Stimulated activated CD4-positive, alpha-beta T cell treated with anti-CD3 and anti-CD28 coated beads, Interleukin-4, amount 100 ng/mL, for 48 hours (primary cell): ENCODE data around the gene FRMPD2.
A peak's percentile ranks its signal among the peaks of the same experiment; 100 is the strongest.

Experiments used
- DNase-seq, 2 donors: peaks; one replicate each; pipeline ENCODE4 v3.0.0-alpha.2; 2020; ENCODE audit warnings: low read depth in 2 of 2

The FRMPD2 gene, protein sequence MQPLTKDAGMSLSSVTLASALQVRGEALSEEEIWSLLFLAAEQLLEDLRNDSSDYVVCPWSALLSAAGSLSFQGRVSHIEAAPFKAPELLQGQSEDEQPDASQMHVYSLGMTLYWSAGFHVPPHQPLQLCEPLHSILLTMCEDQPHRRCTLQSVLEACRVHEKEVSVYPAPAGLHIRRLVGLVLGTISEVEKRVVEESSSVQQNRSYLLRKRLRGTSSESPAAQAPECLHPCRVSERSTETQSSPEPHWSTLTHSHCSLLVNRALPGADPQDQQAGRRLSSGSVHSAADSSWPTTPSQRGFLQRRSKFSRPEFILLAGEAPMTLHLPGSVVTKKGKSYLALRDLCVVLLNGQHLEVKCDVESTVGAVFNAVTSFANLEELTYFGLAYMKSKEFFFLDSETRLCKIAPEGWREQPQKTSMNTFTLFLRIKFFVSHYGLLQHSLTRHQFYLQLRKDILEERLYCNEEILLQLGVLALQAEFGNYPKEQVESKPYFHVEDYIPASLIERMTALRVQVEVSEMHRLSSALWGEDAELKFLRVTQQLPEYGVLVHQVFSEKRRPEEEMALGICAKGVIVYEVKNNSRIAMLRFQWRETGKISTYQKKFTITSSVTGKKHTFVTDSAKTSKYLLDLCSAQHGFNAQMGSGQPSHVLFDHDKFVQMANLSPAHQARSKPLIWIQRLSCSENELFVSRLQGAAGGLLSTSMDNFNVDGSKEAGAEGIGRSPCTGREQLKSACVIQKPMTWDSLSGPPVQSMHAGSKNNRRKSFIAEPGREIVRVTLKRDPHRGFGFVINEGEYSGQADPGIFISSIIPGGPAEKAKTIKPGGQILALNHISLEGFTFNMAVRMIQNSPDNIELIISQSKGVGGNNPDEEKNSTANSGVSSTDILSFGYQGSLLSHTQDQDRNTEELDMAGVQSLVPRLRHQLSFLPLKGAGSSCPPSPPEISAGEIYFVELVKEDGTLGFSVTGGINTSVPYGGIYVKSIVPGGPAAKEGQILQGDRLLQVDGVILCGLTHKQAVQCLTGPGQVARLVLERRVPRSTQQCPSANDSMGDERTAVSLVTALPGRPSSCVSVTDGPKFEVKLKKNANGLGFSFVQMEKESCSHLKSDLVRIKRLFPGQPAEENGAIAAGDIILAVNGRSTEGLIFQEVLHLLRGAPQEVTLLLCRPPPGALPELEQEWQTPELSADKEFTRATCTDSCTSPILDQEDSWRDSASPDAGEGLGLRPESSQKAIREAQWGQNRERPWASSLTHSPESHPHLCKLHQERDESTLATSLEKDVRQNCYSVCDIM (N-terminal part only)

GRCh38 chr10:48274636-48275035 lies at the start of gene FRMPD2:
TSS of gene FRMPD2 (minus strand) at chr10:48274696. CDS start at chr10:48274567, 129 bp downstream.
- DNase-seq, result no peak

DNA sequence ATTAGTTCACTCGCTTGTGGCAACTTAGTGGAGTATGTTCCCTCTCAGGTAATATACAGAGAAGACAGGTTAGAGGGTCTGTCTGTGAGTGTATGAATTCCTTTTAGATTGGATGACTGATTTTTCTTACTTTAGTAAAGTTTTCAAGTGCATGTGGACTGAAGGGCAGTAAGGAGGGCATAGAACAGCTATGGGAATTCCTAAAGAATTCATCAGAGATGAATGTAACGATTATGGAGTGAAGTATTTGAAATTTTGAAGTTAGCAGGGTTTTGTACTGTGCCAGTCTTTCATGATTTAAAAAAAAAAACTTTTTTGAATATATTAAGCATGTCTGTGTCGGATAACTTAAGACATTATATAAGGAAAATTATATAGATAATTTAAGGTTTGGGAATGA lies 47.5 kb upstream of the FRMPD2 start:
- DNase-seq, result no peak

DNA sequence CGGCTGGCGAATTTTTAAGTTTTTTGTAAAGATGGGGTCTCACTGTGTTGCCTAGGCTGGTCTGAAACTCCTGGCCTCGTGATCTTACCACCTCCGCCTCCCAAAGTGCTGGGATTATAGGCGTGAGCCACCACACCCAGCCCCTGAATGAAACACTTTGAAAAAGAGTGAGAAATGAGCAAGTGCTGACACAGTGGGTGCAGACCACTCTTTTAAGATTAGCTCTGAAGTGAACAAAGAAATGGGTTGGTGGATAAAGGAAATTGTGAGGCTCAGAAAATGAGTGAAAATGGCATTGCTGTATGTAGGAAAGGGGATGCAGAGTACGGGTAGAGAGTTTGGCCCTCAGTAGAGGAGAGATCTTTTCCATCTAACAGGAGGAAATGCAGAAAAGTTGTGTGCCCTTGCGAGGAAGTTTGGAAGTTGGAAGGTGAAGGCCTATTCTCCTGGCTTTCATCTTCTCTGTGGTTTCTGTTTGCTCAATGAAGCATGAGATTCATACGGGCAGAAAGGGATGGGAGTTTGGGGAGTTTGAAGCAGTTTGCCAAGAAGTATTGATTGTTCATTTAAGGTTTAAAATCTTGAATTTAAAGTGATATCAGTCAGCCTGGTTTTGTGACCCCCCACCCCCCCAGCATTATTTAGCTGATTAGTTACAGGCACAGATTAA lies 43.0 kb upstream of the FRMPD2 start:
- no peak for DNase-seq

GRCh38 chr10:48316236-48316635 lies 41.7 kb upstream of the FRMPD2 start:
- no peak for DNase-seq

DNA sequence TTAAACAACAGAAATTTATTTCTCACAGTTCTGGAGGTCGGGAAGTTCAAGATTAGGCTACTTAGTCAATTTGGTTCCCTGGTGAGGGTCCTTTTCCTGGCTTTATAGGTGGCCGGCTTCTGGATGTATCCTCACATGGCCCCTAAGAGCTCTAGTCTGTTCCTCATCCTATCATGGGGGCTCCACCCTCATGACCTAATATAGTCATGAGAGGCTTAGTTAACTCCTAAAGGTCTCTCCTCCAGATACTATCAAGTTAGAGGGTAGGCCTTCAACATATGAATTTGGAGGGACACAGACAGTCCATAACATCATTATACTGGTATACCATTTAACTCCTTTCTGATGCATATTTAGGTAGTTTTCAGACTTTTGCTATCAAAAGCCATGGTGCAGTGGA lies 39.6 kb upstream of the FRMPD2 start:
- no peak for DNase-seq

DNA sequence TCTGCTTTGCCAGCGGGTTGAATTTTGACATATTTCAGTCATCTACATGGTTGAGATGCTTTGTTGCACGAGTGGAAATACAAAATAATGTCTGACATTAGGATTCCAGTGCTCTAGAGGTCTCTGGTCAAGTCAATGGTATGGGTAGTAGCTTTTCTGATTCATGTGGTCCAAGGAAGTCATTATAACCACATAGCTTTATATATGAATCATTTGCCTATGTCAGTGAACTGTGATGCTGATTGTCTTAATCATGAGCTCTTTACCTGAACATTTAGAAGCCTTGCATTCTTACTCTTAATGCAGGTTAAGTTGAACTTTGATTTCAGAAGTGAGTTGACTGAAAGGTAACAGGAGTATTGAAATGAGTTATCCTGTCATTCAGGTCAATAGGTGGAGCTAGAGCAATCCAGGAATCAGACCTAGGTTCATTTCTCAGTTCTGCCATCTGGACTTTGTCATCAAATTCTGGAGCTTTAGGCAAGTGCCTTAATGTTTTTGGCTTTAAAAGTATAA lies 35.3 kb upstream of the FRMPD2 start:
- no peak for DNase-seq

DNA sequence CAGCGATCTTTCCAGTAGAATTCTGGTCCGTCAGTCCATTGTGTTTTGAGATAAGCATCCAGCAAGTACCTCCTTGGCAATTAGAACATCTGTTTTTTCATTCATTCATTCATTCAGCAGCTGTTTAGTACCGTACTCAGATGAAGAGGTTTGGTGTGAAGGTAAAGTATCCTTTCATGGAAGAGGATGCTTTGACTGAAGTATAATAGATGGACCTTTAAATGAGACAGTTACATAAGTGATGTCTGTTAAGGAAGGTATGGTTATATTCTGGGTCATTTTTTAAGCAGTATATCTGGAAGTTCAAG lies 33.2 kb upstream of the FRMPD2 start:
- no peak for DNase-seq

- DNase-seq, result peak; percentile 42 to 44
Measured at GRCh38 chr10:48306870-48307710, 32.6 kb upstream of the FRMPD2 start.

DNA sequence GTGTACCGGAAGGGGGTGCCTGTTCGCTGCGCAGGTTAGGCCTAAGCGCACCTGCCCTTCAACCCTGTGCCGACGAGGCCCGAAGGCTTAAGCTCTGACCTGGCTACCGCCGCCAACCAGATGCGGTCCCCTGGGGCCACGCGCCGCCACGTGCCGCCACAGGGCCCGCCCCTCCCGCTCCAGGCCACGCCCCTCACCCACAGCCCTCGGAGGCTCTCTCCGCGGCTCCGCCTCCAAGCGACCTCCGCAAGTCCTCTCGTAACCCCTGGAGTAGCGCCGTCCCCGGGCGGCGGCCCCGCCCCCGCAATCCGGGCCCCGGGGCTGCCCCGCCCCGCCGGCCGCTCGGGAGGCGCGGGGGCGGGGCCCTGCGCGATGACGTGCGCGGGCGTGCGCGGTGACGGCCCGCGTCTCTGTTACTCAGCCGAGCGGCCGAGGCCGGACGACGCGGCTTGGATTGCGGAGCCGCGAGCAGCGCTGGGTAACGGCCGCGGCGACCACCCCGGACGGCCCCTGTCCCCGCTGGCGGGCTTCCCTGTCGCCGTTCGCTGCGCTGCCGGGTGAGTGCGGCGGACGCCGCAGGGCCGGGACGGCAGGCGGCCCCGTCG lies 31.9 kb upstream of the FRMPD2 start, which contains the start of gene MAPK8:
TSS of gene MAPK8 (plus strand) at position 413 of the 605 bp plus-strand sequence. CDS start 94,984 bp downstream, outside the sequence.
- DNase-seq, result peak; percentile 87 to 88

GRCh38 chr10:48305905-48306264 lies 31.4 kb upstream of the FRMPD2 start:
- no peak for DNase-seq

- no peak for DNase-seq
Measured at GRCh38 chr10:48302515-48303476, 28.3 kb upstream of the FRMPD2 start.

- no peak for DNase-seq
Measured at GRCh38 chr10:48300556-48300955, 26.1 kb upstream of the FRMPD2 start.

GRCh38 chr10:48299692-48300091 lies 25.2 kb upstream of the FRMPD2 start:
- DNase-seq, result no peak

- no peak for DNase-seq
Measured at GRCh38 chr10:48299066-48299465, 24.6 kb upstream of the FRMPD2 start.

DNA sequence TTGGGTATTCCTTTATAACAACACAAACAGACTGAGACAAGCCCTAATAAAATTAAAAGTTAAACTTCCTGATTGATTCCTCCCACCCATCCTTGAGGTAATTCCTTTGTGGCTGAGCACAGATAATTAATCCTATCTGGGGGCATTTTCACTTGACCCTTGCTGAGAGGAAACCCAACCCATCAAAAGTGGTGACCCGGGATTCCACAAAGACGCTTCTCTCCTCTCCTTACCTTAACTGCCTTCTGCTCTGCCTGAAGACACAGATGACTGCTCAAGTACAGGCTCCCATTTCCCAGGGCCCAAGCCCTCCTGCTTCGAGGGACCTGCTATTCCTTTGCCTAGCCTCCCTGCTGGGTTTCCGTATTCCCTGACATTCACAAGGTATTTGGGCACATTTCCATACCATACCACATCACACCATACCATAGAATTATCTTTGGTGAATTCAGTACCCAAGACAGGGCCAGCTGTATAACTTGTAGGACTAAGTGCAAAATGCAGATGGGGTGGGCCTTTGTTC lies 22.1 kb upstream of the FRMPD2 start:
- DNase-seq, result no peak

DNA sequence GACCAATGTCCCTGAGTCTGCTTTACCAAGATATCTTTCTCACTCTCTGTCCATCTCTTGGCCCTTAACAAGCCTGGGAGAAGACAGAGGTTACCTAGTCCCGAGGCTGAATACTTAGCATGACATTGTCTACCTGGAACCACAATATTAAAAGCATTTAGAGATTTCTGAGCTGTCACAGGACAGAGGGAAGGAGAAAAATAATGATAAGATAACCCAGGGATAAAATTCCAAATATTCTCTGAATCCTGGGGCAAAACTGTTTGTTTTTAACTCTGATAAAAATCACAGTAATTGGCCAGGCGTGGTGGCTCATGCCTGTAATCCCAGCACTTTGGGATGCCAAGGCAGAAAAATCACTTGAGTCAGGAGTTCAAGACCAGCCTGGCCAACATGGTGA lies 19.9 kb upstream of the FRMPD2 start:
- DNase-seq, result no peak

GRCh38 chr10:48292616-48293015 lies 18.1 kb upstream of the FRMPD2 start:
- DNase-seq, result no peak

GRCh38 chr10:48291190-48291589 lies 16.7 kb upstream of the FRMPD2 start:
- no peak for DNase-seq

GRCh38 chr10:48290286-48290685 lies 15.8 kb upstream of the FRMPD2 start:
- no peak for DNase-seq
